Measurements from ENCODE around the gene LANCL3. TPM values are rescaled to one million over a fixed set of nuclear protein-coding genes. Genes with fewer than 3 reads are reported as not detected.
"Not testable (repeated sequence)": the region's sequence is repeated elsewhere in the genome, so short reads cannot be mapped to it uniquely, and the experiment has no call there.

LANCL3 gene
- total RNA-seq: under 1 TPM; under 0.01 to 0.88 (median 0.58) TPM

- TF ChIP-seq CTCF (IDR thresholded peaks at IDR 0.05; ENCODE audit: low read depth): not testable (repeated sequence)
Measured at GRCh38 chrX:37571426-37572107, at the start of gene LANCL3. LANCL3 (plus strand) TSS chrX:37571661; CDS start chrX:37571871, 210 bp downstream.

GRCh38 chrX:37541991-37542390, 29.5 kb upstream of the LANCL3 start:
- TF ChIP-seq CTCF (IDR thresholded peaks at IDR 0.05; ENCODE audit: low read depth): no peak

GRCh38 chrX:37542791-37543190, 28.7 kb upstream of the LANCL3 start:
- no peak for TF ChIP-seq CTCF (IDR thresholded peaks at IDR 0.05; ENCODE audit: low read depth)

- TF ChIP-seq CTCF (IDR thresholded peaks at IDR 0.05; ENCODE audit: low read depth): no peak
Measured at GRCh38 chrX:37543324-37543723, 28.1 kb upstream of the LANCL3 start.

GRCh38 chrX:37545066-37545465, 26.4 kb upstream of the LANCL3 start:
- TF ChIP-seq CTCF (IDR thresholded peaks at IDR 0.05; ENCODE audit: low read depth): no peak

- TF ChIP-seq CTCF (IDR thresholded peaks at IDR 0.05; ENCODE audit: low read depth): no peak
Measured at GRCh38 chrX:37553476-37553875, 18.0 kb upstream of the LANCL3 start.

GRCh38 chrX:37578045-37578444, 6.6 kb downstream of the LANCL3 start:
- no peak for TF ChIP-seq CTCF (IDR thresholded peaks at IDR 0.05; ENCODE audit: low read depth)
